ENCODE data around the gene TMEM144. TPM values are rescaled to one million over a fixed set of nuclear protein-coding genes. Genes with fewer than 3 reads are reported as not detected.
"Not testable (repeated sequence)": the region's sequence is repeated elsewhere in the genome, so short reads cannot be mapped to it uniquely, and the experiment has no call there.

TMEM144 gene
- total RNA-seq, 1 donor, result 2.2 TPM

GRCh38 chr4:158243071-158243470, 32.8 kb downstream of the TMEM144 start:
- Histone ChIP-seq H3K27me3 (ENCODE audit: insufficient read depth, low read length) (no peaks in the 10 kb centered on the region), H3K4me1 (ENCODE audit: insufficient read depth, low read length) (no peaks in the 10 kb centered on the region), H3K9me3 (ENCODE audit: low read depth, low read length) (no peaks in the 10 kb centered on the region), H3K4me3 (ENCODE audit: low read length) (no peak overlapping the region)

GRCh38 chr4:158250321-158250720, 40.0 kb downstream of the TMEM144 start:
- Histone ChIP-seq H3K4me3 (ENCODE audit: low read length) (no peak overlapping the region), H3K27me3 (ENCODE audit: insufficient read depth, low read length) (no peaks in the 10 kb centered on the region), H3K4me1 (ENCODE audit: insufficient read depth, low read length) (peaks cover 6% of the 10 kb centered on the region), H3K9me3 (ENCODE audit: low read depth, low read length) (no peaks in the 10 kb centered on the region)

DNA sequence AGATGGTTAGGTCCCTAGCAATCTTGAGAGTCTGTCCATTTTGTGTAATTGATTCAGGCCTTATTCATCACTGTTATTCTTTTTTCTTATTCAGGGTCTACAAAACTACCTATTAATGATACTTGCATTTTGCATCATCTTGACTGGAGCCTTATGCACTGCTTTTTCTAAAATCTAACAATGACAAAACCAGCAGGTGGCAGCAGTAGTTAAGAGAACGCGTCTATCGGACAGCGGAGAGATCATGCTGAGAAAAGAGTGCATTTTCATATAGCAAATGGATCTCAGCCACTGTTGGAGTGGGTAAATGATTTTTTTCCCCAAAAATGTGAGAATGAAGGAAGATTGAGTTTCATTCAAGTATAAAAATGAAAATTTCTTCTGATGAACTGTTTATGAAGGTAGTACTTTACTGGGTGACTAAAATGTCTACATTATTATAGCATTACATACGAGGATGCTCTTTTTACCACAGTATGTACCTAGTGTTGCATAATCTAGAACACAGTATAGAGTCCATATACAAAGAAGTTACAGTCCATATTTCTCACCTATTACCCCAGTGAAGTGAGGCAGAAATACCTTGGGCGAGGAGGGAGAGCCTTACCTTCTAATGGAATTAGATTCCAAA, 43.2 kb downstream of the TMEM144 start:
- Histone ChIP-seq H3K4me1 (ENCODE audit: insufficient read depth, low read length) (peaks cover 6% of the 10 kb centered on the region), H3K4me3 (ENCODE audit: low read length) (no peak overlapping the region), H3K27me3 (ENCODE audit: insufficient read depth, low read length) (no peaks in the 10 kb centered on the region), H3K9me3 (ENCODE audit: low read depth, low read length) (no peaks in the 10 kb centered on the region)

DNA sequence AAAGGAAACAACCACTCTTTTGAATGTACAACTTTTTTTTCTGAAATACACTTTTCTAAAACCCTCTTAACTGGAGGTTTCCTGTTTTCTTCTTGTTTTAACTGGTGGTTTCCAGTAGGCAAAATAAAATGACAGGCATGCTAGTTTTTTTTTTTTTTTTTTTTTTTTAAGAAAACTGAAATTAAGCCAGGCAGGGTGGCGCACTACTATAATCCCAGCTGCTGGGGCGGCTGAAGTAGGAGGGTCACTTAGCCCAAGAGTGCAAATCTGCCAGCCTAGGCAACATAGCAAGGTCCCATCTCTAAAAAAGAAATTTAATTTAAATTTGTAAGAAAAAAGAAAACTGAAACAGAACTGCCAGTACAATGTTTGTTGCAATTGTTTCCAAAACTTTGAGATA, 44.0 kb downstream of the TMEM144 start:
- H3K9me3 ChIP-seq (ENCODE audit: low read depth, low read length), result no peaks in the 10 kb centered on the region
- no peaks in the 10 kb centered on the region for H3K27me3 ChIP-seq (ENCODE audit: insufficient read depth, low read length)
- H3K4me1 ChIP-seq (ENCODE audit: insufficient read depth, low read length), result peaks cover 6% of the 10 kb centered on the region
- no peak overlapping the region for H3K4me3 ChIP-seq (ENCODE audit: low read length)

- no peak overlapping the region for H3K4me3 ChIP-seq (ENCODE audit: low read length)
- no peaks in the 10 kb centered on the region for H3K9me3 ChIP-seq (ENCODE audit: low read depth, low read length)
- H3K27me3 ChIP-seq (ENCODE audit: insufficient read depth, low read length), result no peaks in the 10 kb centered on the region
- H3K4me1 ChIP-seq (ENCODE audit: insufficient read depth, low read length), result peaks cover under 1% of the 10 kb centered on the region
Measured at GRCh38 chr4:158255727-158256324, 45.5 kb downstream of the TMEM144 start.

GRCh38 chr4:158259955-158260575, 49.8 kb downstream of the TMEM144 start:
- Histone ChIP-seq H3K9me3 (ENCODE audit: low read depth, low read length) (no peaks in the 10 kb centered on the region), H3K4me1 (ENCODE audit: insufficient read depth, low read length) (no peaks in the 10 kb centered on the region), H3K27me3 (ENCODE audit: insufficient read depth, low read length) (no peaks in the 10 kb centered on the region), H3K4me3 (ENCODE audit: low read length) (no peak overlapping the region)

- Histone ChIP-seq H3K9me3 (ENCODE audit: low read depth, low read length) (no peaks in the 10 kb centered on the region), H3K27me3 (ENCODE audit: insufficient read depth, low read length) (no peaks in the 10 kb centered on the region), H3K4me3 (ENCODE audit: low read length) (no peak overlapping the region), H3K4me1 (ENCODE audit: insufficient read depth, low read length) (no peaks in the 10 kb centered on the region)
Measured at GRCh38 chr4:158261480-158261879, 51.2 kb downstream of the TMEM144 start.

GRCh38 chr4:158268553-158268952, 58.3 kb downstream of the TMEM144 start:
- Histone ChIP-seq H3K27me3 (ENCODE audit: insufficient read depth, low read length) (no peaks in the 10 kb centered on the region), H3K4me3 (ENCODE audit: low read length) (no peak overlapping the region), H3K9me3 (ENCODE audit: low read depth, low read length) (no peaks in the 10 kb centered on the region), H3K4me1 (ENCODE audit: insufficient read depth, low read length) (no peaks in the 10 kb centered on the region)

GRCh38 chr4:158274636-158275035, 64.3 kb downstream of the TMEM144 start:
- H3K4me1 ChIP-seq (ENCODE audit: insufficient read depth, low read length), result no peaks in the 10 kb centered on the region
- H3K27me3 ChIP-seq (ENCODE audit: insufficient read depth, low read length), result no peaks in the 10 kb centered on the region
- no peak overlapping the region for H3K4me3 ChIP-seq (ENCODE audit: low read length)
- no peaks in the 10 kb centered on the region for H3K9me3 ChIP-seq (ENCODE audit: low read depth, low read length)

DNA sequence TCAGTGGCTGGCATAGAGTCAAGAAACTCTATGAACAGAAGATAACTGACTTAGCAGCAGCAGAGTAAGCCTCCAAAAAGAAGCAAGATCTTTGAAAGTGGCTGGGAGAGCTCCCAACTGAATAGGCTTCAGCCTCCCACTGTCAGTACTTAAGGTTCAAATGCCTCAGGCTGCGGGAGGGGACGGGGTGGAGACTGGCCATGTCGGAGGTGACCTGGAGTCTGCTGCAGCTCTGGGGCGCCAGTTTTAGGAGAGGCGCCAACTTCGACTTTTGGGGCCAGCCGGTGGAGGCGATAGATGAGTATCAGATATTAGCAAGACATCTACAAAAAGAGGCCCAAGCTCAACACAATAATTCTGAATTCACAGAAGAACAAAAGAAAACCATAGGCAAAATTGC, 67.3 kb downstream of the TMEM144 start:
- no peak overlapping the region for H3K4me3 ChIP-seq (ENCODE audit: low read length)
- H3K9me3 ChIP-seq (ENCODE audit: low read depth, low read length), result no peaks in the 10 kb centered on the region

DNA sequence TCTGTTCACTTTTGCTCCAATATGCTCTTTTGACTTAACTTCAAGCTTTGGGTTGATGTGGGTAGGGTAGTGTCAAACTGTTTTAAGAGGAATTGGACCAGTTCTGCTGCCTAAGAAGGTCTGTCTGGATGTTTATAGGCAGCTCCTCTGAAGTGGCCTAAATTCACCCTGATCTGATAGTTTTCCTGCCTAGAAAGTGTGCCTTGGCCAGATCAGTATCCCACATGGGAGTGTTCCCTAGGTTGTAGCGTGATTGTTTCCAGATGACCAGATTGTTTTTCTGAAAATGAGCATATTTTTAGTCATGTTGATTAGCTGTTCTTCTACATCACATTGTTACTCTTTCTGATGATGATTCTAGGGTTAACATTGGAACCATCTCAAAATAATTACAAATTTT, 68.8 kb downstream of the TMEM144 start:
- not testable (repeated sequence) for H3K9me3 ChIP-seq (ENCODE audit: low read depth, low read length); H3K4me3 ChIP-seq (ENCODE audit: low read length); H3K27me3 ChIP-seq (ENCODE audit: insufficient read depth, low read length); H3K4me1 ChIP-seq (ENCODE audit: insufficient read depth, low read length)

More for the DNA sequence above, 67.3 kb downstream of the TMEM144 start:
- Histone ChIP-seq H3K4me1 (ENCODE audit: insufficient read depth, low read length) (no peaks in the 10 kb centered on the region), H3K27me3 (ENCODE audit: insufficient read depth, low read length) (peaks cover 3% of the 10 kb centered on the region)

GRCh38 chr4:158280856-158281255, 70.6 kb downstream of the TMEM144 start:
- H3K9me3 ChIP-seq (ENCODE audit: low read depth, low read length), result no peaks in the 10 kb centered on the region
- no peaks in the 10 kb centered on the region for H3K4me1 ChIP-seq (ENCODE audit: insufficient read depth, low read length)
- no peak overlapping the region for H3K4me3 ChIP-seq (ENCODE audit: low read length)
- H3K27me3 ChIP-seq (ENCODE audit: insufficient read depth, low read length), result peaks cover 3% of the 10 kb centered on the region

DNA sequence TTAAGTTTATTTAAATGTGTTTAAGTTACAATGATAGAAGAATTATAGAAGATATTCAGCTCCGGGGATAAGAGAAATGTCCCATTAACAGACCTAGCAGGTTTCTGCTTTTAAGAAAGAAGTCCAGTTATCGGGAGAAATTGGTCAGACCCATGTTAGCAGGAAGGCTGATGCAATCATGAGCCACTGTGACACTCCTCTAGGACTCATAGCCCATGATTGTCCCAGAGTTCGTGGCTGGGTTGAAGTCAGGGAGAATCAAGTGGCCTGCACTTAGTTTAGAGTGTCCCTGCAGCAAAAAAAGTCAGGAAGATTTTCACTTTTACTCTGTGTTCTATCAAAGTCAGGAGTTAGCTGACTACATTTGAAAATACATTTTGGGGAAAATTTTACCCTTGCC, 72.0 kb downstream of the TMEM144 start:
- Histone ChIP-seq H3K4me3 (ENCODE audit: low read length) (no peak overlapping the region), H3K27me3 (ENCODE audit: insufficient read depth, low read length) (peaks cover 3% of the 10 kb centered on the region), H3K9me3 (ENCODE audit: low read depth, low read length) (no peaks in the 10 kb centered on the region), H3K4me1 (ENCODE audit: insufficient read depth, low read length) (no peaks in the 10 kb centered on the region)

DNA sequence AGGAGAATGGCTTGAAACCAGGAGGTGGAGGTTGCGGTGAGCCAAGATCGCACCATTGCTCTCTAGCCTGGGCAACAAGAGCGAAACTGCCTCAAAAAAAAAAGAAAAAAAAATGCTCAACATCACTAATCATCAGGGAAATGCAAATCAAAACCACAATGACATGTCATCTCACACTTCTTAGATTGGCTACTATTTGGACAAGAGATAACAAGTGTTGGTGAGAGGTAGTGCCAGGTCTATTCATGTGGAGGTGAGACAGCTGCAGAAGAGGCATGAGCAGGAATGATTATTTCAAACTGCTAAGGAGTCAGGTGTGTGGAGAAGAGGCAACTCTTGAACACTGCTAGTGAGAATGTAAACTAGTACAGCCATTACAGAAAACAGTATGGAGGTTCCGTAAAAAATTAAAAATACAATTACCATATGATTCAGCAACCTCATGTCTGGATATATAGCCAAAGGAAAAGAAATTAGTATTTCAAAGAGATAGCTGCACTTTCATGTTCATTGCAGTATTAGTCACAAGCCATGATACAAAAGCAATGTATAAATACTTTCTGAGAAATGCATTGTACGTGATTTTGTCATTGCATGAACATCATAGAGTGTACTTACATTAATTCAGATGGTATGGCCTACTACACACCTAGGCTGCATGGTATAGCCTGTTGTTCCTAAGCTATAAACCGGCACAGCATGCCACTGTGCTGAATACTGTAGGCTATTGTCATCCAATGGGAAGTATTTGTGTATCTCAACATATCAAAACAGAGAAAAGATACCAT, 75.3 kb downstream of the TMEM144 start:
- no peaks in the 10 kb centered on the region for H3K9me3 ChIP-seq (ENCODE audit: low read depth, low read length)

GRCh38 chr4:158290912-158291311, 80.6 kb downstream of the TMEM144 start:
- H3K9me3 ChIP-seq (ENCODE audit: low read depth, low read length), result no peaks in the 10 kb centered on the region
- no peaks in the 10 kb centered on the region for H3K4me1 ChIP-seq (ENCODE audit: insufficient read depth, low read length)
- H3K4me3 ChIP-seq (ENCODE audit: low read length), result no peak overlapping the region
- H3K27me3 ChIP-seq (ENCODE audit: insufficient read depth, low read length), result no peaks in the 10 kb centered on the region

More for the DNA sequence above, 75.3 kb downstream of the TMEM144 start:
- Histone ChIP-seq H3K4me3 (ENCODE audit: low read length) (no peak overlapping the region), H3K27me3 (ENCODE audit: insufficient read depth, low read length) (peaks cover 3% of the 10 kb centered on the region), H3K4me1 (ENCODE audit: insufficient read depth, low read length) (no peaks in the 10 kb centered on the region)

All from mononuclear cell (primary cell).